NB4 (cell line): ENCODE data around the gene TANGO6.

ENCODE experiments used
- DNase-seq: peaks from one replicate; pipeline ENCODE4 v3.0.0; 2010; ENCODE audit warnings: low read depth
- H3K4me3 ChIP-seq: one replicate; pipeline ENCODE4 v1.5.1; 2011; ENCODE audit warnings: mild to moderate bottlenecking, low read depth, low read length, moderate library complexity
- CTCF ChIP-seq: IDR thresholded peaks from one replicate; pipeline ENCODE4 v1.5.1; 2012; ENCODE audit warnings: low read depth, low read length
- MYC ChIP-seq: IDR thresholded peaks from 2 replicates; pipeline ENCODE4 v1.6.1; 2011; ENCODE audit warnings: low read depth, low read length
- POLR2A ChIP-seq: IDR thresholded peaks from 2 replicates; pipeline ENCODE4 v1.6.1; 2011; ENCODE audit warnings: mild to moderate bottlenecking; ENCODE audit not compliant: insufficient read length; ENCODE audit errors: extremely low read depth
- TF ChIP-seq, protein P1 (sequence below): IDR thresholded peaks from 2 replicates; pipeline ENCODE4 v1.6.1; 2011; ENCODE audit warnings: low read depth, low read length

The TANGO6 gene

DNA sequence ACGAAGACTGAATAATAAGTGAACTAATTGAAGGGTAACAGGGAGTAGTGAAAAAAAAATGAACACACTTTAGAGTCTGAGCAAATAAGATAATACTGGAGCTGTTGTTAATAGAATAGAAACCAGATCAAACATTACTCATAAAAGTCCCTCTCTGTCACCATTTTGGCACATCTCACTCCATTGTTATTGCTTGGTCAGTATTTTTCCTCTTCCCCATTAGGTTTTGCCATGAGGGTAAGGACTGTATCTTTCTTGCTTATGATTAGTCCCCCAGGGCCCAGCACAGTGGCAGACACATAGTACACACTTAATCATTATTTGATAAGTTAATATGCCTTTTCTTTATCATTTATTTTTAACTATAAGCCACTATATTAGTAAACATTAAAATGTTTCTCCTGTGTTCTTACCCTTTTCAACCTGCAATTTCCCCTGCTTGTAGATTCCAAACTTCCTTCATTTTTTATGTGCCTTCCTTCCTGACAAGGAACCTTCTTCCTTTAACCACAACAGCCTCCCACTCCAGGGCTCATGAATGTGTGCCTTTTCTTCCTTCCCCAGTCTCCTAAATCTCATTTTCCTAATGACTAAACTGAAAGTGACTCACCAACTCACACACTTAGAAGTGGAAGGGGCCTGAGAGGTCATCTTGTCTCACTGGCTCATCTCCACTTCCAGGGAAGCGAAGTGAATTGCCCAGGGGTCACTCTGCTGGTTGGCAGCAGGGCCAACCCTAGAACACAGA is 173.9 kb downstream of the TANGO6 start:
- peak; percentile 13 for DNase-seq
- TF ChIP-seq, protein P1, sequence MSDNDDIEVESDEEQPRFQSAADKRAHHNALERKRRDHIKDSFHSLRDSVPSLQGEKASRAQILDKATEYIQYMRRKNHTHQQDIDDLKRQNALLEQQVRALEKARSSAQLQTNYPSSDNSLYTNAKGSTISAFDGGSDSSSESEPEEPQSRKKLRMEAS = no peak
- no peak for TF ChIP-seq CTCF
- TF ChIP-seq POLR2A = no peak
- TF ChIP-seq MYC = no peak
- no peak overlapping the region for H3K4me3 ChIP-seq

DNA sequence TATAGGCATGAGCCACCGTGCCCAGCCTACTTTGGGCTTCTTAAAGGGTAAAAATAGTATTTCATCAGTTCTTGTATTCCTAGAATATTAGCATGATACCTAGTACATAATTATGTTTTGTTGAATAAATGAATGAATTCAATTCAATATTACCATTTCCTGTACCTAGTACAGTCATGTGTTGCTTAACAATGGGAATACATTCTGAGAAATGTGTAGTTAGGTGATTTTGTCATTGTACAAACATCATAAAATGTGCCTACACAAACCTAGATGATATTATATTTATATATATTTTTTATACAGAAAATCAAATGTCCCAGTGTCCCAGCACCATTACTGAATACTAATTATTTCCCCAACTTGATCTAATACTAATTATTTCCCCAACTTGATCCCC is 176.5 kb downstream of the TANGO6 start:
- no peak overlapping the region for H3K4me3 ChIP-seq
- no peak for TF ChIP-seq POLR2A
- TF ChIP-seq MYC = no peak
- TF ChIP-seq CTCF = no peak
- TF ChIP-seq, protein P1 = no peak
- DNase-seq = no peak

DNA sequence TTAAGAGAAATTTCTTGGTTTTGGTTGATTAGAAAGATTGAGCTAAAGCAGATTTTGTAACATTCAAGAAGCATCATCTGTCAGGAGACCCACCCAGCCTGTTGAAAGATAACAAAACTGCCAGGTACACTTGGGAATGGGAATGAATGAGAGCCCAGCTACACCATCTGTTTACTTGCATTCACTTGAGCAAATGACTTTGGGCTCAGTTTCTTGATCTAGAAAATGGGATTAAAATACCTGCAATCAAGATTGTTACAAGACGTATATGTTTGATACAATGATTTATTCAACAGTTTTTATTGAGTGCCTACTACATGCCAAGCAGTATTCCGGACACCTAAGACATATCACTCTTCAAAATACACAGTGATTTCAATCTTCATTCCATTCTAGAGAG is 185.8 kb downstream of the TANGO6 start:
- no peak for DNase-seq
- TF ChIP-seq POLR2A (no peak), MYC (no peak), CTCF (no peak)
- TF ChIP-seq, protein P1 = no peak
- no peak overlapping the region for H3K4me3 ChIP-seq

DNA sequence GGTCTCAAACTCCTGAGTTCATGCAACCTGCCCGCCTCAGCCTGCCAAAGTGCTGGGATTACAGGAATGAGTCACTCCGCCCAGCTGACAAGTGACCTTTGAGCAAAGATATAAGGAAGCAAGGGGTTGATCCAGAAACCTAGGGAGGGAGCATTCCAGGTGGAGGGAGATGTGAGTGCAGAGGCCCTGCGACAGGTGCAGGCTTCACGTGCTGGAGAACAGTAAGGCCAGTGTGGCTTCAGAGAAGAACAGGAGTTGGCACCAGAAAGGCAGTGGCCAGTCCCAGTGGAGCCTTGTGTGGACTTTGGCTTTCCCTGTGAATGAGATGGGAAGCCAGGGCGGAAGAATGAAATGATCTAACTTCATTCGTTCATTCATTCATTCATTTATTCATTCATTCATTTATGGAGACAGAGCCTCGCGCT is 188.6 kb downstream of the TANGO6 start:
- no peak for DNase-seq
- no peak overlapping the region for H3K4me3 ChIP-seq
- TF ChIP-seq CTCF (no peak), MYC (no peak)
- TF ChIP-seq, protein P1 = no peak

DNA sequence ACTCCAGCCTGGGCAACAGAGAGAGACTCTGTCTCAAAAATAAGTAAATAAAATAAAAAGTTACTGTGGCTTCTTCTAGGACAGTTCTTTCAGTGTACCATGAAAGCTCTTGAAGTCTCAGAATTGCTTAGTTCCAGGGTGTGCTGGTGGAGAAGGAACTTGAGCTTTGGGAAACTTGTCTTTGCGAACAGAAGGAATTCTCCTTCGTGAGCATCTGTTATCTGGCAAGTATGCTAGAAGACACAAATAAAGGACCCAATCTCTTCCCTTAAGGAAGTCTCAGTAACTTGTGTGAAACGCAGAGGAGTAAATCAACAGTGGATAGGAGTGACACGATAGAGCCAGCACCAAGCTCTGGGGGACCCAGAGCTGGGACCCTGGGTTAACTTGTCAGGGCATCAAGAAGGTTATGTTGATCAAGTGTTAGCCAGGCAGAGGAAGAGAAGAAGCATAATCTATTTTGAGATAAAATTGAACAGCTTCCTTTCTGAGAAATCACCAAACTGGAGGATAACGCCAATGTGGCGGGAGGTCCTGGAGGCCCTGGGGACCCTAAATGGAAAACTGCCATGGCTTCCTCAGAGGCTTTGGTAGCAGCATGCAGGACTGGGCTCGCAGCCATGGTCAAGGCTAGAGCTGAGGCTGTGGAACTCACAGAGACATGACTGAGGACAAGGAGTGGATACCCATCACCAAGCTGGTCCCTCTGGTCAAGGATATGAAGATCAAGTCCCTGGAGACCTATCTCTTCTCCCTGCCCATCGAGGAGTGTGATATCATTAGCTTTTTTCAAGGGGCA is 190.0 kb downstream of the TANGO6 start:
- no peak overlapping the region for H3K4me3 ChIP-seq
- TF ChIP-seq MYC (no peak), CTCF (no peak), POLR2A (no peak)
- TF ChIP-seq, protein P1 = no peak
- no peak for DNase-seq

DNA sequence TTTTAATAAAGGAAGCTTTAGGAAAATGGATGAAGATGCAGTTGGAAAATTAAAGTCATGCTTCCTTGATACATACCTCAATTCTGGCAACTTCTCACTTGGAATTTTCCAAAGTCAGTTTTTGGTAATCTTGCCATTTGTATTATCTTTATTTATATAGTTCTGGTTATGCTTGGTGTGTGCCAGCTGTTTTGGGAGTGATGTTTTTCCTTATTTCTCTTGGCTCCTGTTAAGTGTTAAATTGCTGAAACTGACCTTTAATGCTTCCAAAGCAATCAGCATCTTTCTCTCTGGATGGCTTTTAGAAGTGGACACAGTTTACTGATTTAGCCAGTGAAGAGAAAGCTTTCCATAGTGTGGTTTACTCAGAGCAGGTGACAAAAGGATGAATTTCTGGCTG is 192.0 kb downstream of the TANGO6 start:
- H3K4me3 ChIP-seq = no peak overlapping the region
- DNase-seq = no peak
- TF ChIP-seq MYC = no peak
